HG03060 (cell line): ENCODE data around the gene CD200R1L.

Experiments used
- ATAC-seq: cut with Tn5 transposase; IDR thresholded peaks from one replicate; pipeline ENCODE4 v1.9.1; 2021; ENCODE audit warnings: low read depth, moderate number of reproducible peaks; ENCODE audit not compliant: unreplicated experiment

Gene CD200R1L

DNA sequence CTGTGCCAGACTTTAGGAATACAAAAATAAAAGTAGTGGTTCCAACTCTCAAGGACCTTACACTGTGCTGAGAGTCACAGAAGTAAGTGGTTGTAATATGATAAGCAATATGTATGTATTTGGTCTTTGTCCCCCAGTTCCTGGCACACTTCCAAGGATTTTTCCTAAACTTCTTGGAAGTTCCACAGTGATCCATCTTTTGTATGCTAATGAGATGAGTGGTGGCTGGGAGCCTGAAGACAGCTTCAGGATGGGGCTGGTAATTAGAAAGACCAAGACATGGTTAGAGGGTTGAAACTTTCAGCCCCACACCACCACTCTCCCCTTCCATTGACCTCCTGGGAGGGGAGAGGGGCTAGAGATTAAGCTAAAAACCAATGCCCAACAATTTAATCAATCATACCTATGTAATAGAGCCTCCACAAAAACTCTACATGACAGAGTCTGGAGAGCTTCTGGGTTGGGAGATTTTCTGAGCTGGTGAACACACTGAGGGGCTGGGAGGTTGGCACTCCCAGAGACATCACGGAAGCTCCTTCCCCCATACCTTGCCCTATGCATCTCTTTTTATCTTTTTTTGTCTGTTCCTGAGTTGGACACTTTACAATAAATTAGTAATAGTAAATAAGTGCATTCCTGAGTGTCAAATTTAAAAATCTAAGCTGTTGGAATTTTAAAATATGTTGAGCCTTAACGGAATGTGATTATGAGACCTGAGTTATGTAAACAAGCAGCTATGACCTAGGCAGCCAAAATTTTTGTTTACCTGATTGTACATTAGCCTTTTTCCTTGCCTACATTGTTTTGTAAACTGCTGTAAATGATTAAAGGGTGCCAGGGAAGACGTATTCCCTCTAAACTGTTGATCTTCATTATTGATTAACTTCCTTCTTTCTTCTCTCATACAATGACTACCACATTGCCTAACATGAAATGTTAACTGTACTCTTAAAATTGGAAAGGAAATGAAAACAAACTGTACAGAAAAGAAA lies 24.3 kb downstream of the CD200R1L start:
- no peak for ATAC-seq

DNA sequence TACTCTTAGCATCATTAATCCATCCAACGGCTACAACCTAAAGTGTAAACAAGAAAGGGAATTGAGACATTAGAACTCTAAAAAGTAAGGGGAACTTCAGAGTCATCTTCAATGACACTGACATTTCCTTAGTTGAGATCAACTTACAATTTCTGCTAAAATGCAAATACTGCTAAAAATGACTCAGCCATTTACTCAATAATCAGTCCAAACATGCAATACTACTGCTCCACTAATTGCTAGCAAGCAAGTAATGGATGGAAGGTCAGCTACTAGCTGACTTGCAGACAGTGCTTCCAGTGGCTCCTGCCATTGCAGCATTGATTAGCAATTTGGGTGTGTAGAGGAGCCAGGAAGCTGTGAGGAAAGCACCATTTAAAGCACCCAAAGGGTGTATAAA lies 28.4 kb downstream of the CD200R1L start:
- ATAC-seq = no peak

GRCh38 chr3:112817797-112818196 lies 28.9 kb downstream of the CD200R1L start:
- ATAC-seq = no peak

DNA sequence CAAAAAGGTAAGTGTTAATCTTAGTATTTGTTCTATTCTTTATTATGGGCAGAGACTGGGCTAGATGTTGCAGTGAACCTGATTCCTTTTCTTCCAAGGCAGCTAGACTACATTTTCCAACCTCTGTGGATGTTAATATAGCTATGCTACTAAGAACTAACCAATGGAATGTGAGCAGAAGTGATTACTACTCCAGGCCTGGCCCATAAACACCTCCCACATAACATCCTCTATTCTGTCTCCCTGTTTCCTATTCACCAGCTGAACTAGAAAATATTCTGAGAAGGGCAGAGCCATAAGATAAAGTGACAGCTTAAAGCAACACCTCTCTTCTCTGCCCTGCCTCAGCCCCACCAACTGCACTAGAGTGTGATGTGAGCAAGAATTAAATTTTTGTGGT lies 29.4 kb downstream of the CD200R1L start:
- ATAC-seq = no peak

DNA sequence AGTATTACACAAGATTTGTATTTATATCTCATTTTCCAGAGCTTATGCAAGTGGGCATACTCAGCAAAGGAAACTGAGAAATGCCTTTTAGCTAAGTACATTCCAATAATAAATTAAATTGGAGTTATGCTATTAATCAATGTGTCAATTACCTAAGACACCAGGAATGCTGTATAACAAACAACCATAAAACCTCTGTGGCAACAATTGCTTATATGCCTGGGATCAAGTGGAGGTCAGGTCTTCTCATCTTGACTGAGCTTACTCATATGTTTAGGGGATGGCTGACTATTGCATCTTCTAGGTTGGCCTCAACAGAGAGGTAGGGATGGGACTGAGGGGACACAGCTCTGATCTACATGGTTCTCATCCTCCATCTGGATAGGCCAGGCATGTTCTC lies 30.7 kb downstream of the CD200R1L start:
- no peak for ATAC-seq

- ATAC-seq = no peak
These were observed 32.4 kb downstream of the CD200R1L start for GRCh38 chr3:112814266-112814665.

DNA sequence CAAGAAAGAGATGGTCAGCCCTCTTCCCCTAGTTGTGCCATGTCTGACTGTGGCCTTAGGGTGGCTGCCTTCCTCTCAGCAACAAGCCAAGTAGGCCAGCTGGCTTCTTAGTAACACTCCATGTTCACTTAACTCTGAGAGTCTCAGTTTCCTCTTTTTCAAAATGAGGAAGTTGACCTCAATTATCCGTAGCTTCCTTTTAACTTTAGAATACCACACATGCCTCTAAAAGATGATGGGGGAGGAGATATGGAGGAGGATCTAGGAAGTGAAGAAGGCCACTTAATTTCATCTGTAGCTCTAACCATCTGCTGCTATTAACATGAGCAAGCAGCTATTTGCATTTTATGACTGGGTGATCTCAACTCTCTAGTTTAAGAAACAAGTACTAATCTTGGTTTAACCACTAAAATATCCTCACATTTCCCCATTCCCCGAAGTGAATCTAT lies 32.9 kb downstream of the CD200R1L start:
- ATAC-seq = no peak

- ATAC-seq = no peak
These were observed 33.6 kb downstream of the CD200R1L start for GRCh38 chr3:112813016-112813415.

DNA sequence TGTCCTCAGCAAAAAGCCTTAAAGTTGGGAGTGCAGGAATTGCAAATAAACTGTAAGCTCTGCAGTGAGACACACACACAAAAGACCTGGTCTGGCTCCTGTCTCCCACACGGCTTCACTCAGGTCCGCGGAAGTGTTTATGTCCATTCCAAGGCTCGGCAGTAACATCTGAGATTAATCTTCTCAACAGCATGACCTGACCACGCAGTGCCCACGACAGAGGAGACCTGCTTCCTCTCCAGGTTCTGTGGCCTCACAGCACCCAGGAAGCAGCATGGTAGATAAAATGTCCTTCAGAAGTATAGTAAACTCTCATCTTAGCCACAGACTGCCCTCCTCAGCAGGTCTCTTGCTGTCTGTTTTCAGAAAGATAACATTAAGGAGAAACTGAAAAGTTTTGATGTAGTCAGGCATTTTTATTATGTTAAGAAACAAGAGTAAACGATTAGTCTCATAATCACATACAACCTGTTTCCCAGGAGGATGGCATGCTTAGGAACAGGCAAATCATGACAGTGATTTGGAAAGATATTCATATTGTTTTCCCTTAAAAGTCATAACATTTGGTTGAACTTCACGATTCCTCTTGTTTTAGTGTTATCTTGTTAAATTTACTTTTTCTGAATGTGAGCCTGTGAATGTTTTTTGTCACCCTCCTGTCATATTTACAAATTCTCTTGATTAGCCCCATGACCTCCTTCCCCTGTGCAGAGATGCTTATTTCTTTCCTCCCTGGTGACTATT lies 34.6 kb downstream of the CD200R1L start:
- no peak for ATAC-seq

DNA sequence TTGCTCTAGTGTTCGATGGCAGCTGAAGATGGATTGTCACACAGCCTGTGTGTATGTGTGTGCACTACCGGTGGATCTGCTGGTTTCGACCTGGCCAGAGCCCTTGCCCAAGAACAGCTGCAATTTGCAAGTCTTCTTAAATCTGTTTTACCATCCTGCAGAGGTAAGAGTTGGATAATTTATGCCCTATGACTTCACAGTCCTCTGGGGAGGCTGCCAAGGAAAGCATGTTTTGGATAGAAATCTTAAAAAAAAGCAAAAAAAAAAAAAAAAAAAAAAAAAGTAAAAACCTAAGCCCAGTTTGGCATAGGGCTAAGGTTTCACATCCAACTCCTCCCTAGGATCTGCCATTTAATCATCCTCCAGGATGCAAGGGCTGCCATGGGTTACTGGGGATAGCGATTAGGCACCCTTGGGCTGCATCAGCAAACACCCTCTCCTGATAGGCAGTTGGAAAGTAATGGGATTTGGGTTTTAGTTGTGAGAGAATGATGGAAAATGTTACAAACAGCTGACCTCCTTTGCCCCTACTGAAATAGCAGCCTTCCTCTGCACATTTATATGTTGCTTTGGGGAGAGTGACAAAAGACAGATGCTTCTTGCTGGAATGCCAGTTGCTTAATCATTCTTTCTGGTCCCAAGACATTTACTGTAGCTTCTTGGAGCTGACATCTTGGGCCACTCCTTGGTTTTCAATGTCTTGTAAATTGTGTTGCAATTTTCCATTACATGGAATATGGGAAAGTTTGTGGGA lies 35.4 kb downstream of the CD200R1L start:
- ATAC-seq = no peak

DNA sequence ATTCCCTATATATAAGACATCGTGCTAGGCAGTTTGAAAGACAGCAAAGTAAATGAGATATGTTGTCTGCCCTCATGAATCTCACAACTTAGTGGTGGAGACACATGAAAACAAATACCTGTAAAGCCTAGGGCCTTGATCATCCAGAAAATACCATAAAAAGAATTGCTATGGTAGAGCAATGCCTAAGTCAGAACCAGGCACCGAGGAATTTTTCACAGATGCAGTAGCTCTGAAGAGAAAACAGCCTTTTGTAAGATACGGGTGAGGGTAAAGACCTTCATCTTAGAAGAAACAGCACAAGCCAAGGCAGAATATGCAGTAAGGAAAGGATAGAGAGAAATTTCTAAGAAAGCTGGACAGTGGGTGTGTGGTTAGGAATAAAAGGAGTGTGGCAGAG lies 36.1 kb downstream of the CD200R1L start:
- no peak for ATAC-seq

DNA sequence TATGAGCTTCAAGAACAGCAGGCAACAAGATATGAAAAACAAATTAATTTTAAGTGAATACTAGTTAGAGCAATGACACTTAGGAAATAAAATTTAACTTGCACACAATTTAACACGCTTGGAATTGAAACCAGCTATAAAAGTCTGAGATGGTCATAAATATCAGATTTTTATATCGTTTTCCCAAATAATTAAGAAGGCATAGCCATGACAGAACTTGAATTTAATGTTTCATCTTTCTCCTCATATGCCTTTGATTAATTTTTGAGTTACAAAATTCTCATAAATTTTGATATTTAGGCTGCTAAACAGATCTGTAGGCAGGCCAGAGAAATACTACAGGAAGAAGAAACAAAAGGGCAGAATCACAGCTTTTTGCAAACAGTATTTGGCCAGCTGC lies 38.5 kb downstream of the CD200R1L start:
- ATAC-seq = no peak

GRCh38 chr3:112807685-112808084 lies 39.0 kb downstream of the CD200R1L start:
- no peak for ATAC-seq

- no peak for ATAC-seq
These were observed 39.8 kb downstream of the CD200R1L start for GRCh38 chr3:112806903-112807302.

DNA sequence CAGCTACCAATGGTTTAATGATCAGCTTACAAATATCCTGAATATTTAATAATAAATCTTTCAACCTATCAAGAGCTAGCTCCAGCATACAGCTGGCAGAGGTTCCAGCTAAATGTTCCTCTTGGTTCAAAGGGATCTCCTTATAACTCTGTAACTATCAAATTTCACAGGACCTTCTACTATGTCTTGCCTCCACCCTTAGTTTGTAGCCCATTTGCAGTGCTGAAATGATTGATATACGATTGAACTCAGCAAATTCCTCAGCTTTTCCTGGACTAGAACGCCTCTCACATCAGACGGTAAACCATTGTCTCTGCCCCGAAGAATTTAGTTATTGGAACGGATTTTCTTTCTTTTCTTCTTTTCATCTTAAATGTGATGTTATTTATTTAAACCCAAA lies 41.5 kb downstream of the CD200R1L start:
- no peak for ATAC-seq

DNA sequence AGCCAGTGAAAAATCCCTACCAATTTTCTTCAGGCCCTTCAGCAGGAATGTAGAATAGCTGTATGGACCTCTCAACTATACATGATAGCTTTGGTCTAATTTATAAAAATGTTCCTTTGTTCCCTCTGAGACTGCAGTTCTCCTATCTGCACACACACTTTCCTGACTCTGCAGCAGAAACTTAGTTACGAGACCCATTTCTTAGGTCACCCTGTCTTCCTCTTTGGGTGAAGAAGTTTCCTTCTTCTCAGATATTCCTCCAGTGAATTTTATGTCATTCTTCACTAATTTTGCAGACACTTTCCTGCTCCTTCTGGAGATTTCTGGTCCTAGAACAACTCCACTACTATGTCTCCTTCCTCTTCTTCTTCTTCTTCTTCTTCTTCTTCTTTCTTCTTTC lies 42.6 kb downstream of the CD200R1L start:
- ATAC-seq = no peak

DNA sequence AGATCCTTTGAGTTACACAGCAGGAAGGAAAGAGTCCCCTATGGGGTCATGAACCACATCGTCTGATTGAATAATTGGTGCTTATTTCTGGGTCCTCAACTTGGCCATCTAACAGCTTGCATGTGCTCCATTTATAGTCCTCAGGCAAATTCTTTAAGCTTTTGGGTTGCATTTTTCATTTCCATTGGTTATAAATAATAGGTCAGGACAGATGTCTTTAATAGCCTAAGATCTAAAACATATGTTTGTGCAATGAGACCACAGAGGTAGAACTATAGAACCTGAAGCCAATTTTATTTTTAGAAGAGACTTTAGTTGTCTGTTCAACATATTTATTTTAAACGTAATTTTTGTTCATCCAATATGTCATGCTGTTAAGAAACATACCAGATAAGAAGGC lies 43.2 kb downstream of the CD200R1L start:
- ATAC-seq = no peak

- ATAC-seq = no peak
These were observed 44.3 kb downstream of the CD200R1L start for GRCh38 chr3:112802338-112802737.

GRCh38 chr3:112799946-112800345 lies 46.7 kb downstream of the CD200R1L start:
- ATAC-seq = no peak

GRCh38 chr3:112794622-112795172 lies 52.0 kb downstream of the CD200R1L start:
- no peak for ATAC-seq
